ENCODE results near the gene RNF41. TPM values are rescaled to one million over a fixed set of nuclear protein-coding genes. Genes with fewer than 3 reads are reported as not detected.

Gene RNF41
- 121 and 157 TPM in 2 replicates for total RNA-seq

GRCh38 chr12:56221757-56222530 lies at the start of gene RNF41:
Gene RNF41 (minus strand): TSS chr12:56221922. CDS start chr12:56214047, 7,875 bp downstream.

GRCh38 chr12:56266693-56267442 lies 45.1 kb upstream of the RNF41 start, which contains the start of gene COQ10A:
Gene COQ10A (plus strand): TSS chr12:56266942. CDS start chr12:56267119, 177 bp downstream.

GRCh38 chr12:56258068-56258819 lies 36.5 kb upstream of the RNF41 start, which contains the start of gene ANKRD52:
Gene ANKRD52 (minus strand): TSS chr12:56258384. CDS start chr12:56258269, 115 bp downstream.

GRCh38 chr12:56229916-56230431 lies 8.3 kb upstream of the RNF41 start, which contains the start of gene SLC39A5:
Gene SLC39A5 (plus strand): TSS chr12:56230051. CDS start chr12:56231275, 1,224 bp downstream.

GRCh38 chr12:56224102-56224701 lies 2.5 kb upstream of the RNF41 start, which contains the start of gene NABP2:
Gene NABP2 (plus strand): TSS chr12:56224342. CDS start chr12:56224857, 515 bp downstream.

GRCh38 chr12:56189099-56189917 lies 32.4 kb downstream of the RNF41 start, which contains the start of gene SMARCC2:
Gene SMARCC2 (minus strand): TSS chr12:56189483. CDS start chr12:56189461, 22 bp downstream.

GRCh38 chr12:56158029-56158925 lies 63.4 kb downstream of the RNF41 start, which contains the start of gene MYL6:
Gene MYL6 (plus strand): TSS chr12:56158359. CDS start chr12:56158402, 43 bp downstream.

Other genes with a start within 250 kb of the RNF41 start
- 27.6 and 33.0 TPM in 2 replicates for gene RAB5B, start 247.8 kb downstream of the RNF41 start, total RNA-seq
- 14.7 and 15.9 TPM in 2 replicates for gene SUOX, start 224.6 kb downstream of the RNF41 start, total RNA-seq
- gene IKZF4, start 200.9 kb downstream of the RNF41 start, total RNA-seq, result 0.65 and 0.76 TPM in 2 replicates
- 189 and 710 TPM in 2 replicates for gene RPS26, start 180.0 kb downstream of the RNF41 start, total RNA-seq
- not detected in 2 replicates for gene ERBB3, start 141.8 kb downstream of the RNF41 start, total RNA-seq
- 220 and 288 TPM in 2 replicates for gene PA2G4, start 117.4 kb downstream of the RNF41 start, total RNA-seq
- 1,044 and 2,932 TPM in 2 replicates for gene RPL41, start 105.3 kb downstream of the RNF41 start, total RNA-seq
- 4.5 and 6.5 TPM in 2 replicates for gene ZC3H10, start 103.7 kb downstream of the RNF41 start, total RNA-seq
- 219 and 238 TPM in 2 replicates for gene ESYT1, start 93.7 kb downstream of the RNF41 start, total RNA-seq
- gene MYL6B, start 69.3 kb downstream of the RNF41 start, total RNA-seq, result 67.9 and 81.5 TPM in 2 replicates
- 3,195 and 3,406 TPM in 2 replicates for gene MYL6, start 63.6 kb downstream of the RNF41 start, total RNA-seq
- gene SMARCC2, start 32.4 kb downstream of the RNF41 start, total RNA-seq, result 39.0 and 45.4 TPM in 2 replicates
- 28.3 and 31.5 TPM in 2 replicates for gene NABP2, start 2.4 kb upstream of the RNF41 start, total RNA-seq
- not detected in 2 replicates for gene SLC39A5, start 8.1 kb upstream of the RNF41 start, total RNA-seq
- 9.3 and 13.0 TPM in 2 replicates for gene ANKRD52, start 36.5 kb upstream of the RNF41 start, total RNA-seq
- gene COQ10A, start 45.0 kb upstream of the RNF41 start, total RNA-seq, result 9.1 and 13.2 TPM in 2 replicates
- gene CS, start 78.4 kb upstream of the RNF41 start, total RNA-seq, result 122 and 135 TPM in 2 replicates
- 143 and 145 TPM in 2 replicates for gene CNPY2, start 94.1 kb upstream of the RNF41 start, total RNA-seq
- gene PAN2, start 112.1 kb upstream of the RNF41 start, total RNA-seq, result 4.9 and 14.9 TPM in 2 replicates
- gene IL23A, start 117.0 kb upstream of the RNF41 start, total RNA-seq, result 0.32 TPM in 1 of 2 replicates, not detected in the other
- 83.2 and 175 TPM in 2 replicates for gene STAT2, start 138.2 kb upstream of the RNF41 start, total RNA-seq
- not detected in 2 replicates for gene APOF, start 140.9 kb upstream of the RNF41 start, total RNA-seq
- gene TIMELESS, start 227.5 kb upstream of the RNF41 start, total RNA-seq, result 10.7 and 17.3 TPM in 2 replicates
- gene MIP, start 232.7 kb upstream of the RNF41 start, total RNA-seq, result not detected in 2 replicates
- gene SPRYD4, start 246.7 kb upstream of the RNF41 start, total RNA-seq, result 1.3 and 2.1 TPM in 2 replicates

All from epithelial cell of umbilical artery (primary cell).